HG02840 (cell line): Measurements from ENCODE around the gene IRX4.

Experiments used
- ATAC-seq: cut with Tn5 transposase; IDR thresholded peaks from one replicate; pipeline ENCODE4 v1.9.1; 2021; ENCODE audit warnings: mild to moderate bottlenecking, moderate library complexity, moderate number of reproducible peaks; ENCODE audit not compliant: unreplicated experiment, low FRiP score

Gene IRX4

DNA sequence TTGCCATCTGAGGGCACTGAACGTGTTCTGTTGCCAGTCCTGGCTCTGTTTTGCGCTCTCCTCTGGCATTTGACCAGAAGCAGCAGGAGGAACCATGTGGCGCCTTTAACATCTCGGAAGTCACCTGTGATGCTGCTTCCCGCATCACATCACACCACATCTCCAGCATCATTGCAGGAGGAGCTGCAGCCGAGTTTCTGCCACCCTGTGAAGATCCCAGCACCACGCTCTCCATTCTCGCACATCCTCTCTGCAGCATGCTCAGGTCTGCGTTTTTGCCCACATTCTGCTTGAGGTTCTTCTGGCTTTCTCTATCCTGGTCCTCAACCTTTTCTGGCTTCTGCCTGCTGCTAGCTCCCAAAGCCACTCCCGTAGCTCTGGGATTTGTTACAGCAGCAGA, 11.0 kb upstream of the IRX4 start:
- ATAC-seq: no peak

DNA sequence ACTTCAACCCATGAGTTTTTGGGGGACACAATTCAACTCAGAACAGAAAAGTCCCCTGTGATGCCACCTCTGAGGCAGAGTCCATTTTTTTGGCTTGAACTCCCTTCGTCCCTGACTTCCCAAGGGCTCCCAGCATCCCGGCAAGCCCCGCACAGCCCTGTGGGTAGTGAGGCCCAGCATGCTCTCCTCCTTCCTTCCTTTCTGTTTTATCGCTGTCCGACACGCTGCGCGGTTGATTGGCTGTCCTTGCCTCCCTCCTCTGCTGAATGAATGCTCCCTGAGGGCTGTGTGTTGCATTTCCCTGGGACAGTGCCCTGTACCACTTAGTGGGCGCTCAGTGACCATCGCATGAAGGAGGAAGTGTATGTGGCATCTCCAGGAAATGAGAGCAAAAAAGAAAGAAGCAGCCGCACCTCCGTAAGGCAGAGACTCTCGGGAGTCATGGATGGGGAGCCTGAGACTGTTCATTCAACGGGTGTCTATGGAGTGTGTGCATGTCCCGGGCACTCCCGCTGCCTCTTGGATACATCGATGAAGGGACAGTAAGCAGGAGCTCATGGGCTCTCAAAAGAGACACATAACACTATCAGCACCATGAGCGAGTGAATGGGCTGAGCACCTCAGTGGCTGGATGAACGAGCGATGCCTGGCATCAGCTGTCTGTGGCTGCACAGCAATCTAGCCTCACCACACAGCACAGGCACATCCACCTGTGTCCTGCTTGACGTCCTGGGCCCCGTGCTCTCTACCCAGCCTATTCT, 10.1 kb upstream of the IRX4 start:
- ATAC-seq: no peak

DNA sequence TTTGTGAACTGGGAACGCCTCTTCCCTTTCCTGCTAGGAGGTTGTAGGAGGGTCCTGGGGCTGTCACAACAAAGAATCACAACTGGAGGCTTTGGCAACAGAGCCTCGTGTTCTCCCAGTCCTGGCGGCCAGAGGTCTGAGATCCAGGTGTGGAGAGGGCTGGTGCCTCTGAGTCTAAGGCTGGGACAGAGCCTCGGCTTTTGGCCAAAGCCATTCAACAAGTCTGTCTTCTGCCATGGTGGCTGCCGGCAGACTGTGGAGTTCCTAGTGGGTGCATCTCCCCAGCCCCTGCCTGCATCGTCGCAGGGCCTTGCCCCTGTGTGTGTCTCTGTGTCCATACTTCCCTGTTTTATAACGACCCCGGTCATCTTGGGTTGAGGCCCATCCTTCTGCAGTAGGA, 9.5 kb upstream of the IRX4 start:
- ATAC-seq: no peak

DNA sequence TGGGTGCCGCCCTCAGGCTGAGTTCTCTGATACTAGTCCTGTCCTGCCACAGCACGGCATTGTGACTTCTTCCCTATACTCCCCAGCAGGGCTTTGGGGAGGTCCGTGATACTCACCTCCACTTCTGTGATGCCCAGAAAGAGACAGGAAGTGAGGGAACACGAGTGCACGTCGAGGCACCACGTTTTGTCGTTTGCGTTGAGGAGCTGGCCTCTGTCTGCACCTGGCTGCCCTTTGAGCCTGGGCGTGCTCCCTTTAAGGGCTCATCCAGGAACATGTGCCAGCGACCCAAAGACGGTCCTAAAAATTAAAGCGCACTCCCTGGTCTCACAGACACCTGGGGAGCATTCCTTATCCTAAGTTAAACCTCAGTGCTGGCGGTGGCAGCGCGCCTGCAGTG, 8.7 kb upstream of the IRX4 start:
- ATAC-seq: no peak

DNA sequence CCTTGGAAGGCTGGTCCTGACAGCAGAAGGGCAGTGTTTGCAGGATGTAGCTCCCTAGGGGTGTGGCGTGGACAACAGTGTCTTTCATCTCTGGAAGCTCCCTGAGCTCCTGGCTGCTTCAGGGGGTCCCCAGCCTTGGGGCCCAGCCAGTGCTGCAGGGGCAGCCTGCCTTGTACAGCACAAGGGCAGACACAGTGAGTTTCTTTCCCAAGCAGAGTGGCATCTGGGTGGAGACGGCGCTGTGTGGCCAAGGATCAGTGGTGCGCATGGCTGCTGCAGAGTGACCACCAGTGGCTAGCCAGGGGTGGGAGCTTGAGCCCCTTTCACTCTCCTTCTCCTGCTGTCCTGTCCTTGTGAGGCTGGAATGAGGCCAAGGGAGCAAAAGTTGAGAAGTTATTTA, 7.6 kb upstream of the IRX4 start:
- ATAC-seq: no peak

DNA sequence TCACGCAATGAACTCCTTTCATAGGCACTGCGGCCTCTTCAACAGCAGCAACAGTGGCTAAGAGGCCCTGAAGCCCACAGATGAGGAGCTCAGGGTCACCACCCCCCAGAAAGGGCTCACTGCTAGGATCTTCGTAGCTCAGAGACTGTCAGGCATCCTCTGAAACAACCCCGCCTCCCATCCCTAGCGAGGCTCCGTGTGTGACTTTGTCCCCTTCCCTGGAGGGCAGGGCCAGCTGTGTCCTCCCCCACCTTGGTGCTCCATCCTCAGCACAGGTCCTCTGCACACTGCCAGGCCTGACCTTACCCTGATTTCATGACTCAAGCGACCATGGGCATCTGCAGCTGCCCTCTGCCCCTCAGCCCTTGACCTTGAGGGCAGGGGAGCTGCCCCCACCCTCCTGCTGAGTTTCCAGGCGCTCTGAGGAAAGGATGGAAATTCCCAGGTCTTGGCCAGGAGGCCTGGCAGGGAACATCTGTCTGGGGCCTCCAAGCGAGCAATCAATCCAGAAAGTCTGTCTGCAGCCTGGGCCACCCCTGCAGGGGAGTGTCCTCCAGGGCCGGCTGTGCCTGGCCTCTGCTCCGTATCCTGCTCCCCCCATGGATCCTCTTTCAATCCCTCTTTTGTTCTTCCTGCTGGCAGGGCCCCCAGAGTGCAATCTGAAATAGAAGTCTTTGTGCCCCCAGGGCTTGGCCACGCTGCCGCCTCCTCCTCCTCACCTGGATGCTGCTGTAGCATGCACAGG, 6.8 kb upstream of the IRX4 start:
- ATAC-seq: no peak

DNA sequence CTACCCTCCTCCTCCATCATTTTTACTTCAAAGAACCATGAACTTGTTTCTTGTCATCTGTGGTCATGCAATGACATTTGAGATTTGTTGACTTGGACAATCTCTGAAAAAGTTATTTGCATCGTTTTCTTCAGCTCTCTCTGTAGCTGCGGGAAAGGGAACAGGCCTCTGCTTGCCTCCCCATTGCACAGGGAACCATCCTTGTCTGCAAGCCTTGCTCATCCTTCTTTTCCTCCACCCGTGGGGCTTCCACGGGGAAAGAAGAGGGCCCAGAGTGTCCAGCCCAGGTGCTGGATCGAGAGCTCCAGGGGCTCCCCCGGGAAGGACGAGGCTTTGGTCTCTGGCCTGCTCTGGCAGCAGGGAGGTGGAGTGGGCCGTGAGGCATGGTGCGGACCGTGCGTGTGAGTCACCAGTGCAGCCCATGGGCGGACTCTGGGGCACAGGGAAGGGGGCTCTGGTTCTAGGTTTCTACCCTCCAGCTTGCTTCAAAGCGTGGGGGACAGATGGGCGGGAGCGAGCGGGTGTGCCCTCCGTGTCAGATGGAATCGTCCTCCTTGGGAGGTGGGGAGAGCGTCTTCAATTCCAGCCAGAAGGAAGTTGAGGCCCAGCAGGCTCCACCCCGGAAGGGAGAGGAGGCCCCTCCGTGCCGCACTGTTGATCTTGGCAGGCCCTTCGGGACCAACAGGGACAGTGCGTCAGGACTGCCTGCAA, 6.0 kb upstream of the IRX4 start:
- no peak for ATAC-seq

DNA sequence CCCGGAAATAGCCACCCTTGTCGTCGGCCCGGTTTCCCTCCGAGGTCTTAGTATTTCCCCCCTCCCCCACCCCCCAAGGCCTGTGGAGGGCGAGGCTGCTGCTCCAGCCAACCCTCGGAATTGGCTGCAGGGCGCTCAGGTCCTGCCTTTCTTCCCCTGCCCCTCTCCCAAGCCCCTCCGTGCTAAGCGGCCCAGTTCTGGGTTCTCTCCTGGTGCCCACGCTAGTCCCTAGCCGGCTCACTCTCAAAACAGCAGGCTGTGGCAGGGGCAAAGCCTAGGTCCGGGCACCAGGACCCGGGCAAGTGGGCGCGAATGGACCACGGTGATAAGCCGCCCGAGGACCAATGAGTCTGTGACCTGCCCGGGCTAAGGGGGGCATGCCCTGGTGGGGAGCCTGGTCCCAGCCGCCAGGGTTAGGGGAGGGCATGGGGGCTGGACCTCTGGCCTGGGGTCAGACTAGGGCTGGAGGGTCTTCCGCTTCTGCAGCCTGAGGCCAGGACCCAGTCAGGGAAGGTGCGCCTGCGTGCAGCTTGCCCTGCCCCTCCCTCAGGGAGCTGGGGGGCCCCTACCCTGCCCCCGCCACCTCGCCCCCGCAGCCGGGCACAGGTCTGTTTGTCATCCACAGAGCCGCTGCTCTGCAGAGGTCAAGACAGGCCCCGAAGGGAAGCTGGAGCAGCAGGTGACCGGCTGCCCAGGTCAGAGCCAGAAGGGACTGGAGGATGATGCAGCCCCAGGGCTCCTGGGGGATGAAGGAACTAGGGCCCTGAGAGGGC, 5.0 kb upstream of the IRX4 start:
- ATAC-seq: no peak

DNA sequence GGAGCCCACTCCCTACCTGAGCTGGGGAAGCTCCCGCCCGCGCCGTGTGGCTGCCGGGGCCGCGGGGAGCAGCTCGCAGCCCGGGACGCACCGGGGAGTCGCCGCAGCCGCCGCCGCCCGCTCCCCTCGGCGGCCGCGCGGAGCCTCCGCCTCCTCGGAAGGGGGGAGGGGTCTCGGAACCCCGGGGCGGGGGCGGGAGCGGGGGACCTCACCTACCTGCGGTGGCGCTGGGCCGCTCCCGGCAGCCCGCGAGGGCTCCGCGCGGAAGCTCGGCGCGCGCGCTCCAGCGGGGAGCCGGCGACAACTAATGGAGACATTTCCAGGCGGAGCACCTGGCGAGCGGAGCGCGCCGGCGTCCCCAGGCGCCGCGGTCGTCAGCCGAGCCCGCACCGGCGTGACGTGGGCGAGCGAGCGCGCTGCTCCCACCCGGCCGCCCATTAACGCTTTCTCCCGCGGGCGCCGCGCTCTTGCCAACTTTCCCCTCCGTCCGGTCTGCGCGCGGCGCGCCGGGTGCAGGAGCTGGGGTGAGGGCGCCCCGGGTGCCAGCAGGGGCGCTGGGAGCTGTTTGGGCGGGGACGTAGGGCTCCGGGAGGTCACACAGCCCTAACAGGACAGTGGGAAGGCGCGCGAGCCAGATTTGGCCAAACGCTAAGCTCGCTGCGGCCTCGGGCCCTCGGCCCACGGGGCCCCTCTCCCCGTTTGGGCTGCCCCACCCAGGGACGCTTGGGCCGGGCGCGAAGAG, 4.3 kb upstream of the IRX4 start:
- no peak for ATAC-seq

DNA sequence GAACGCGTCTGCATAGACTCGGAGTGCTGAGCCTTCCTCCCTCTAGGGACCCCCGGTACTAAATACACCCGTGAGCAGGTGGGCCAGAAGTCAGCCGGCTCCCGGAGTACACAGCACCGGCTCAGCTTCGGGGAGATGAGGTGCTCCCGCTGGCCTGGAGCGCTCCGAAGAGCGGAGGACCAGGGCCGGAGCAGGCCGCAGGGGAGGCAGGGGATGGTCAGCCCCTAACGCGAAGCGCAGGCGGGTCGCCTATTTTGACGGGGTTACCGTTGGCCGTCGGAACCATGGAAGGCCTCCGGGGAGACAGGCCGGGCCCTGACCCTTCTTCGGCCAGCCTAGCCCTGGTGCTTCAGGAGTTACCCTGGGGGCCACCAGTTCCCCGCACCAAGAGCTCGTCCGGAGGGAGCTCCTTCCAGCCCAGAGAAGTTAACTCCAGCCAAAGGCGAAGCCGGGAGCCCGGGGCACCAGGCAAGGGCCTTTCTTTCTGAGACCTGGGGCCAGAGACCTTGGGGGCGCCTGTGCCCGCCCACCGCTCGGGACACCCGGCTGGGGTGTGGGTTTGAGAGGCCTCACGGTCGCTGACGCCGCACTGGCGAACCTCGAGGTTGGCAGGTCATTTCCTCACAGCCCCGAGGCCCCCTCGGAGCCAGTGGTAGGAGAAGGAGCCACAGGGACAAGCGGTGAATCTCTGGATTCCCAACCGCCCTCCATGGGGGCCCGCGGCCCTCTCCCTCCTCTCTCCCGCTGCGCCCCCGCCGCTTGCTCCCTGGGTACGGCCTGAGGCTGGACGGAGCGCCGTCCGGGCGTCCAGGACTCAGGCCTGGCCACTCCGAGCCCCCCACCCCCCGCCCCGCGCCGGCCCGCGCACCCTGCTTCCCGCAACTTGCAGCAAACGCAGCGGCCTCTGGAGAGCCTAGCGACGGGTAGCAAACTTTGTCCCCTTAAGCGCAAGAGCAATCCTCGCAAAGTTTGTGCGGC, 3.4 kb upstream of the IRX4 start:
- ATAC-seq: no peak

DNA sequence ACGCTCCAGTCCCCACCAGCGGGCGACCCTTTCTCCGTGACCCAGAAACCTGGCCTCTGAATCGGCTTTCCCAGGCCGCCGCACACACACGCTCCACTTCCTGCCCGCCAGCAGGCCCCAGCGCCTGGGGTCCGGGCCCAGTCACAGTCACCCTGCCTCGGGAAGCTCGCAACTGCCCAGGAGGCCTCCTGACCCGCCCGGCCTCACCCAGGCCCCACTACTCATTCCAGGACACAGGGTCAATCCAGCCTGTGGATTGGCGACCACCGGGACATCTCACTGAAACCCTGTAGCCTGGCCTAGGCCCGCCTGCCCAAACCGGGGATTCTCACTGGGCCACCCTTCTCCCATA, 2.7 kb upstream of the IRX4 start:
- ATAC-seq: no peak

DNA sequence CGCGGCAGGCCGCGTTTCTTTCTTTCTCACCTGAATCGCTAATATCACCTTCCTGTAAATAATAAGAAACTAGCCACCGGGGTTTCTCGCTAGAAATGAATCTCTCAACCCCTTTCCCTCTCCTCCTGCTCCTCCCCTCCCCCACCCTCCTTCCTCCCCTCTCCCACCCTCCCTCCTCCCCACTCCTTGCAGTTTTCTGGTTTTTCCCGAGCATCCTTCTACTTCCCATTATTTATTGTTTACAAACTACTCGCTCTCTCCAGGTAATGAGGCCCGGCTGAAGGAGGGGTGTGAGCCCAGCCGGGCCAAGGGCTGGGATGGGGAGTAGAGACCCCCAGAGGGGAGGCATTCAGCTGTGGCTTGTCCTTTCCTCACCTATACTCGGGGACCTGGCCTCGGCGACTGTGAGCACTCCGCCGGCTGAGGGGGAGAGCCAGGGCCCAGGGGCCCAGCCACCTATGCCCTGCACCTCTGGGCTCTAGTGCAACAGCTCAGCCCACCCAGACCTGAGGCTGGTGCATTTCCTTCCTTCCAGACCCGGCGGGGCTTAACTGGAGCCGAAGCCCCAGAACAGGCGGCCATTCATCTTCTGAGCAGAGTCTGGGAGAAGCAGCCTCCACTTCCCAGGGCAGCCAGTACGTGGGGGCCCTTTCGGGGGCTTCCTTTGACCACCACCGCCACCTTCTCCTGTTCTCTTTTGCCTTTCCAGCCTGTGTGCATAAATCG, 2.1 kb upstream of the IRX4 start:
- no peak for ATAC-seq

DNA sequence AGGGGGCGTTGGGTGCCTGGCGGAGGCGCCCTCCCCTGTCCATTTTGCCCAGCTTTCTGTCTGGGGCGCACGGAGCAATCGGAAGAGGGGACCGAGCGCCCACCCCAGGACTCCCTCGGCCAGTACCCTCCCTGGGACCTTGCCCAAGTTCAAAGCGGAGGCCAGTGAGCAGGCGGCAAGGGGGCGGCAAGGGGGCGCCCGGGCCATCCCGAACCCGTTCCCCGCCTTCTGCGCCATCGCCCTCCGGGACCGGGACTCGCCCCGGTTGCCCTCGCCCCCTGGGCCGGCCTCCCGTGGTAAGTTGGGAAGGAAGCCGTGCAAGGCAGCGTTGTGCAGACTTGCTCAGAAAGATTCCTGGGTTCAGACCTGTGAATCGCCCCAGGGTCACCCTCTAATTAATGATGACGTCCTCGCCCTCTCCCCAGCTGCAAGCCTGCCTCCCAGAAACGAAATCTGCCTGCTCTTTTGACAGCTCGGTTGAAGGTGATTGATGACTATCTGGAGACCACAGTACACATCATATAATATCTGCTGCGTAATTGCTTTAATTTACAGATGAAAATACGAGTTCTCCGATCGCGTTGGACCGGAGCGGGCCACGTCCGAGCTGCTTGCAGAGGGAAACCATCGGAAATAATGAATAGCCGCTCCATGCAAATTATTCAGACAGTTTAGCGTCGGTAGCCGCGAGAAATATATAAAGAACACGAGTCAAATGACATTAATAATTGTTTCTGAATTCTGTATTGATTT, 1.4 kb upstream of the IRX4 start:
- no peak for ATAC-seq

DNA sequence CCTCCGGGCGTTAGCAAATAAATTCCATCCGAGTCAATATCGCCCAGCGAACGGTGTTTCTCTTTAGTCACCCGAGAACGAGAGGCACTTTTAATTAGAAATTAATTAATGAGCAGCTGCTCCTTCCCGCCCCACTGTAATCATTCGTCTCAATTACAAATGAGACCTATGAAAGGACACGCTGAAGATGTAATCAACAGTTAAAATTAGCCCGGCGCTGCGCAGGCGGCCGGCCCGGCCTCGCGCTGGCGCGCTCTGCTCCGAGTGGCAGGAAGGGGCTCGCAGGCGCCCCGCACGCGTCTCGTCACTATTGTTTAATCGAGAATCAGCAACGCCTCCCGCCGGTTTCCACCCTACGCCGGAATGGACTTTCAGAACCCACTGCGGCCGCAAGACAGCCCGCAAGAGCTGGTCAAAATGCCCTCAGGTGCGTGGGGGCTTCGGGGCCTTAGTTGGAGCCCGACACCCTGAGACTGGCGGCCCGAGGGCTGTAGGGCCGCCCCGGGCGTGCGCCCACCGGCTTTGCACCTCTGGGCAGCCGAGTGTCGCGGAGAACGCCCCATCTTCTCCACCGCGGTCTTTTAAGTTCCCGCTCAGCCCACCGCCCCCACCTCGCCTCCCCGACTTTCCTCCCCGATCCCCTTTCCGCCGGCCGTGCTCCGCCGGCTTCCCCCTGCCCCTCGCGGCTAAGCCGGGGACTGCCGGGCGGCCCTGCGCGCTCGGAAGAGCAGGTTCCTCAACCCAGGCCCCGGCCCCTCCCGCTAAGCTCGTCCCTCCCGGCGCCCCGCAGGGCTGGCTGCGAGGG, 597 bp upstream of the IRX4 start:
- no peak for ATAC-seq

DNA sequence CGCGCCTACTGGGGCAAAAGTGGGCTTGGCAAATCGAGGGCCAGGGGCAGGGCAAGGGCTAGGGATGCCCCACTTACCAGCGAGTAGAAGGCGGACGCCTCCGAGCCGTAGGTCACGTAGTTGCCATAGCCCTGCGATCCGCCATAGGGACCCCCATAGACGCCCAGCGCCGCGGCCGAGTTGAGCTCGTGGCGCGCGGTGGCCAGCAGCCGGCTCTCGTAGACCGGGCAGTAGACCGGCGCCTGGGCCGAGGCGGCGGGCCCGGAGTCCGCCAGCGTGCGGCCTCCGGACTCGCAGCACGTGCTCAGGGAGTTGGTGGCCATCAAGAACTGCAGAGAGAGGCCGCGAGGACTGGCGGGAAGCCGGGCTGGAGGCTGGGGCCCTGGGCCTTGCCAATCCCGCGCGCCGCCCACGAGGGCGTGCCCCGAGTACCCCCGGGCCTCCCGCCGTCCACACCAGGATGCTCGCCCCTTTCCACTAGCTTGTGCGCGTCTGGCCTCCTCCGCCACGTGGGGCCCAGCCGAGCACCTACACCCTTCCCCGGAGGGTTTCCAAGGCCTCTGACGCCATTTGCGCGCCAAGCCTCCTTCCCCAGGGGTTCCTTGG, 891 bp downstream of the IRX4 start:
- no peak for ATAC-seq

DNA sequence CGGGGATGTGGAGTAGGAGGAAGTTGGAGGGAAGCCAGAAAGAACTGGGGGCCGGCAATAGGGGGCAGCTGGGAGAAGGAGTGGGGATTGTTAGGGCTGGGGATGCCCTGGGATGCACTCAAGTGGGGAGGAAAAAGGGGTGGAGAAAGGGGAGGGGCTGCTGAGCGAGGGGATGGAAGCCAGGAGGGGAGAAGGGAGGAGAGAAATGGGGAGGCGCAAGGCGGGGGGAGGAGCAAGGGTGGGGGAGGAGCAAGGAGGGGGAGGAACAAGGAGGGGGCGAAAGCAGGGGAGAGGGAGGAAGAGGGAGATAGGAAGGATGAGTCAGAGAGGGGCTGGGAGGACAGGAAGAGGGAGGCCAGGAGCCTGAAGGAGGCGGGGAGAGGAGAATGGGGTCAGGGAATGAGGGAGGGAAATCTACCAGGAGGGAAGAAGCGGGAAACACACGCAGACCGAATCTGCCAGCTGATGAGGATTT, 1.6 kb downstream of the IRX4 start:
- no peak for ATAC-seq
